Hepatocyte (in vitro differentiated cells): ENCODE measurements around the gene DMD. TPM values are rescaled to one million over a fixed set of nuclear protein-coding genes. Genes with fewer than 3 reads are reported as not detected.

ENCODE experiments used
- DNase-seq: peaks from one replicate; pipeline ENCODE4 v3.0.0-alpha.2; 2016; ENCODE audit warnings: low spot score
- H2AFZ ChIP-seq: fragments of 200-600 bp; sonication (generic); 2 replicates; pipeline ENCODE4 v1.6.0; 2016; ENCODE audit warnings: antibody characterized with exemption, mild to moderate bottlenecking
- H3K27ac ChIP-seq: fragments of 200-600 bp; sonication (generic); 2 replicates; pipeline ENCODE4 v1.5.1; 2016; ENCODE audit warnings: mild to moderate bottlenecking
- H3K27me3 ChIP-seq: fragments of 200-600 bp; sonication (generic); 2 replicates; pipeline ENCODE4 v1.6.1; 2016
- H3K36me3 ChIP-seq: fragments of 200-600 bp; sonication (generic); replicated peaks from 2 replicates; pipeline ENCODE4 v1.5.1; 2016; ENCODE audit warnings: low read depth; ENCODE audit not compliant: insufficient read depth
- H3K4me1 ChIP-seq: fragments of 200-600 bp; sonication (generic); 2 replicates; pipeline ENCODE4 v1.5.1; 2016; ENCODE audit warnings: mild to moderate bottlenecking, moderate library complexity; ENCODE audit not compliant: insufficient read depth
- H3K4me2 ChIP-seq: fragments of 200-600 bp; sonication (generic); 2 replicates; pipeline ENCODE4 v1.6.0; 2016
- H3K4me3 ChIP-seq: fragments of 200-600 bp; sonication (generic); 2 replicates; pipeline ENCODE4 v1.5.1; 2016; ENCODE audit warnings: mild to moderate bottlenecking
- H3K79me2 ChIP-seq: fragments of 200-600 bp; sonication (generic); 2 replicates; pipeline ENCODE4 v1.6.0; 2017; ENCODE audit warnings: mild to moderate bottlenecking
- H3K9me2 ChIP-seq: fragments of 200-600 bp; sonication (generic); replicated peaks from 2 replicates; pipeline ENCODE4 v1.6.0; 2017; ENCODE audit warnings: mild to moderate bottlenecking; ENCODE audit not compliant: insufficient read depth
- H3K9me3 ChIP-seq: fragments of 200-600 bp; sonication (generic); 2 replicates; pipeline ENCODE4 v1.5.1; 2016; ENCODE audit warnings: low read depth, mild to moderate bottlenecking
- H4K20me1 ChIP-seq: fragments of 200-600 bp; sonication (generic); 2 replicates; pipeline ENCODE4 v1.6.0; 2016; ENCODE audit warnings: mild to moderate bottlenecking; ENCODE audit not compliant: insufficient read depth, poor library complexity, severe bottlenecking
- EZH2 ChIP-seq: fragments of 200-600 bp; sonication (generic); IDR thresholded peaks from 2 replicates; pipeline ENCODE4 v1.6.1; 2016; ENCODE audit warnings: antibody characterized with exemption, mild to moderate bottlenecking, borderline replicate concordance
- EZH2phosphoT487 ChIP-seq: fragments of 200-600 bp; sonication (generic); IDR thresholded peaks from one replicate; pipeline ENCODE4 v1.6.1; 2018; ENCODE audit warnings: antibody characterized with exemption, mild to moderate bottlenecking, low read depth, moderate library complexity; ENCODE audit not compliant: unreplicated experiment, severe bottlenecking
- WGBS: methylation state at CpG from one replicate; pipeline ENCODE4 v1.1.6; 2016; ENCODE audit warnings: low lambda C conversion rate; ENCODE audit errors: missing lambda C conversion rate; 5-methylcytosine and 5-hydroxymethylcytosine counted together
- polyA plus RNA-seq: library from polyadenylated mRNA; unstranded; fragments of >200 nt; fragmentation: Nextera tagmentation; extraction: Ambion mirVana; gene quantifications from 2 replicates; pipeline ENCODE4 v1.2.1, GENCODE V29; 2016
- total RNA-seq: library from RNA; depleted of rRNA; stranded (reverse); fragments of >200 nt; gene quantifications from 2 replicates; pipeline ENCODE4 v1.2.3, GENCODE V29; 2014
- TF ChIP-seq, protein P1 (sequence below): fragments of 200-600 bp; sonication (generic); IDR thresholded peaks from 2 replicates; pipeline ENCODE4 v1.5.1; 2016; ENCODE audit warnings: antibody characterized with exemption, mild to moderate bottlenecking; ENCODE audit not compliant: poor library complexity

The DMD gene
- total and polyA plus RNA-seq, 2 experiments from 2014 or later, result 14.2 to 27.8 TPM

DNA sequence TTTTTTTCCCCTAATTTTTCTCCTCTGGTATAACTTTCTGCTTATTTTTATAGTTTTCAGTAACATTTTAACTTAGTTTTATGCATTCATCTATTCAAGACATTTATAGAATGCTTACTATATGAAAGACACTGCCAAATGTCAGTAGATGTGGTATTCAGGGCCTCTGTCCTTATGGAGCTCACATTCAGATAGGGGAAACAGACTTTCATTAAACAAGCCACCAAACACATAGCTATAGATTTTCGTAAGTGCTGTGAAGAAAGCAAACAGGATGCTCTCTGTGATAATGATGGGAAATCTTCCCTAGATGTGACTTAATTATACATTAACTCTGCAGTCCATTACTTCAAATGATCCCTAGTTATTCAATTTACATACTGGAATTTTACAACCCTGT is 1777.5 kb downstream of the DMD start:
- no peak for DNase-seq
- no peaks in the 10 kb centered on the region for H3K9me3 ChIP-seq
- H3K4me2 ChIP-seq, result no peak overlapping the region
- H3K36me3 ChIP-seq, result no peaks in the 10 kb centered on the region
- H3K4me3 ChIP-seq, result no peak overlapping the region
- H3K4me1 ChIP-seq, result no peaks in the 10 kb centered on the region
- no peak overlapping the region for H3K27ac ChIP-seq
- no peaks in the 10 kb centered on the region for H4K20me1 ChIP-seq
- no peak overlapping the region for H2AFZ ChIP-seq
- no peaks in the 10 kb centered on the region for H3K79me2 ChIP-seq
- H3K9me2 ChIP-seq, result no peaks in the 10 kb centered on the region
- 81% methylated on average over 1 of the region's 1 CpG for WGBS
- H3K27me3 ChIP-seq, result no peaks in the 10 kb centered on the region
- TF ChIP-seq, protein P1, sequence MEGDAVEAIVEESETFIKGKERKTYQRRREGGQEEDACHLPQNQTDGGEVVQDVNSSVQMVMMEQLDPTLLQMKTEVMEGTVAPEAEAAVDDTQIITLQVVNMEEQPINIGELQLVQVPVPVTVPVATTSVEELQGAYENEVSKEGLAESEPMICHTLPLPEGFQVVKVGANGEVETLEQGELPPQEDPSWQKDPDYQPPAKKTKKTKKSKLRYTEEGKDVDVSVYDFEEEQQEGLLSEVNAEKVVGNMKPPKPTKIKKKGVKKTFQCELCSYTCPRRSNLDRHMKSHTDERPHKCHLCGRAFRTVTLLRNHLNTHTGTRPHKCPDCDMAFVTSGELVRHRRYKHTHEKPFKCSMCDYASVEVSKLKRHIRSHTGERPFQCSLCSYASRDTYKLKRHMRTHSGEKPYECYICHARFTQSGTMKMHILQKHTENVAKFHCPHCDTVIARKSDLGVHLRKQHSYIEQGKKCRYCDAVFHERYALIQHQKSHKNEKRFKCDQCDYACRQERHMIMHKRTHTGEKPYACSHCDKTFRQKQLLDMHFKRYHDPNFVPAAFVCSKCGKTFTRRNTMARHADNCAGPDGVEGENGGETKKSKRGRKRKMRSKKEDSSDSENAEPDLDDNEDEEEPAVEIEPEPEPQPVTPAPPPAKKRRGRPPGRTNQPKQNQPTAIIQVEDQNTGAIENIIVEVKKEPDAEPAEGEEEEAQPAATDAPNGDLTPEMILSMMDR, result no peak
- TF ChIP-seq EZH2 (no peak), EZH2phosphoT487 (no peak)

DNA sequence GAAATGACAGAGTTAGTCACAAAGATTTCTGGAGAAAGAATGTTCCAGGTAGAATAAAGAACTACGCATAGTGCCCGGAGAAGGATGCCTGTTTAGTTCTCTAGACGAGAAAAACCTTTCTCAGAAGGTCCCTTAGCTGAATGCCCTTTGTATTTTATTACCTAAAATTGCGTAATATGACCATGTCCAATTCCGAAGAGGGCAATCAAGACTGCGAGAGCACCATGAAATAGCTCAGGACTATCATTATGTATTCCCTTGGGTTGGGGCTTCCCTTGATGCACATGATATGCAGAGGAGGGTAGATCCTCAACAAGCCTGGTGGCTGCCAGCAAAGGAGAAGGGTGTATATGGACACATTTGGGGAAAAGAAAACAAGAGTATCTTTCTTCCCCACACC is 1781.4 kb downstream of the DMD start:
- Histone ChIP-seq H3K4me1 (no peaks in the 10 kb centered on the region), H3K27me3 (no peaks in the 10 kb centered on the region), H3K27ac (no peak overlapping the region), H4K20me1 (no peaks in the 10 kb centered on the region), H3K36me3 (no peaks in the 10 kb centered on the region), H3K4me3 (no peak overlapping the region), H3K79me2 (no peaks in the 10 kb centered on the region), H3K9me3 (no peaks in the 10 kb centered on the region), H2AFZ (no peak overlapping the region), H3K4me2 (no peak overlapping the region), H3K9me2 (no peaks in the 10 kb centered on the region)
- no peak for DNase-seq
- WGBS, result 83% methylated on average over 6 of the region's 6 CpGs
- TF ChIP-seq, protein P1, result no peak
- TF ChIP-seq EZH2phosphoT487 (no peak), EZH2 (no peak)

DNA sequence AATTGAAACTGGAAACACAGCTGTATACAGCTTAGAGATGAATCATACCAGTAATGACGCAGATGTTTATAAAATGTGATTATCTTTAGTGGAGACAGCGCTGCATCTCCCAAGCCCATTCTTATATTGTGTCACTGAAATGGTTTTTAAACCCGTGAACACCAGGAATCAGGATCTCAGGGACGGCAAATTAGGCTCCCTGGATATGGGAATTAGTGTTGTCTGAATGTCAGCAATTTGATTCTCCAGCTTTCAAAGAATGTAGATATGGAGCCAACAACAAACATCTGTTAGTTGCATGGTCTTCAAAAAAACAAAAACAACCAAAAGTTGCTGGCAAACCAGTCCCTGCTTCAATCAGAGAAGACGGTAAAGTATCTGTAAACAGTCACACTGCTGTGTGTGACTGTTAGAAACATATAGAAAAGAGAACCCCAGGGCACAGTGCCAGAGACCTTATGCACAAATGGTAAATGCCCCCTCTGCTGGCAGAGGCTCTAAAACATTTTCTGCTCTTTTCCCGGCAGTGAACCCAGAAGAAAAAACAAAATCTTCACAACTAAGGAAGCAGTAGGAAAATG is 1787.7 kb downstream of the DMD start:
- peak overlapping the region; percentile 52 for H3K4me2 ChIP-seq
- no peak for TF ChIP-seq EZH2
- TF ChIP-seq EZH2phosphoT487, result no peak
- TF ChIP-seq, protein P1, result peak; percentile 51
- H2AFZ ChIP-seq, result no peak overlapping the region
- no peaks in the 10 kb centered on the region for H3K9me3 ChIP-seq
- no peaks in the 10 kb centered on the region for H3K27me3 ChIP-seq
- H4K20me1 ChIP-seq, result no peaks in the 10 kb centered on the region
- no peaks in the 10 kb centered on the region for H3K4me1 ChIP-seq
- H3K79me2 ChIP-seq, result no peaks in the 10 kb centered on the region
- DNase-seq, result peak; percentile 74
- no peak overlapping the region for H3K4me3 ChIP-seq
- 55% methylated on average over 6 of the region's 6 CpGs for WGBS
- peak overlapping the region; percentile 48 for H3K27ac ChIP-seq
- H3K9me2 ChIP-seq, result no peaks in the 10 kb centered on the region
- H3K36me3 ChIP-seq, result no peaks in the 10 kb centered on the region

DNA sequence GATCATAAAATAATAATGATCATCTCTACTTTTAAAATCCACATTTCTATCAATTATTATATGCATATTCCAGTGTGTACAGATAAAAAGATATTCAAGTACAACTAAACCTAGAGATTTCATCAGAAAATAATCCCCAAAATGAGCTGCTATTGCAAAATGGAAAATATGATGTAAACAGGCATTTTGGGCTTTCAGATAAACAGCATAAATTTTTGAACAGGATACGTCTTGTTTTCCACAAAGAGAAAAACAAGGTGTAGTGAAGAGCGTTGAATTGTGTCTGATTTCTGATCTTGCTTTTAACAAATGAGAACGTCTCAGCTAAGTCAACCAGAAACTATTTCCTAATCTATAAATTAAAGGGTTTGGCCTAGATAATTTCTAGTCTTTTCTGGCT is 1789.9 kb downstream of the DMD start:
- peak overlapping the region; percentile 51 for H3K27ac ChIP-seq
- no peaks in the 10 kb centered on the region for H3K9me3 ChIP-seq
- no peaks in the 10 kb centered on the region for H3K4me1 ChIP-seq
- H2AFZ ChIP-seq, result no peak overlapping the region
- TF ChIP-seq EZH2 (no peak), EZH2phosphoT487 (no peak)
- H3K27me3 ChIP-seq, result no peaks in the 10 kb centered on the region
- no peaks in the 10 kb centered on the region for H4K20me1 ChIP-seq
- H3K9me2 ChIP-seq, result no peaks in the 10 kb centered on the region
- DNase-seq, result no peak
- H3K36me3 ChIP-seq, result no peaks in the 10 kb centered on the region
- 82% methylated on average over 3 of the region's 3 CpGs for WGBS
- no peak overlapping the region for H3K4me2 ChIP-seq
- no peak overlapping the region for H3K4me3 ChIP-seq
- no peaks in the 10 kb centered on the region for H3K79me2 ChIP-seq
